Measurements from ENCODE around the gene FOXK2.

- TF ChIP-seq CTCF (IDR thresholded peaks at IDR 0.05) (no peak), POLR2AphosphoS5 (IDR thresholded peaks at IDR 0.05) (no peak), POLR2A (IDR thresholded peaks at IDR 0.05) (no peak)
Observed at GRCh38 chr17:82470065-82470464, 49.5 kb upstream of the FOXK2 start.

Data from breast epithelium (tissue), 3 donors.